ENCODE data around the gene SLC5A6.

GRCh38 chr2:27211943-27212625, at the start of gene SLC5A6, which contains the start of gene ATRAID:
- no peak for TF ChIP-seq EZH2 (IDR thresholded peaks at IDR 0.05)
- peak; percentile 81 for TF ChIP-seq POLR2AphosphoS5 (IDR thresholded peaks at IDR 0.05; ENCODE audit: borderline replicate concordance, low read depth, low read length)
- no peak for TF ChIP-seq FOXP2 (optimal IDR thresholded peaks at IDR 0.05; ENCODE audit: control extremely low read depth, extremely low read length, insufficient read depth)

Data from SK-N-MC (cell line).